Heart right ventricle (tissue), 16 donors: Measurements from ENCODE around the gene CARTPT. TPM values are rescaled to one million over a fixed set of nuclear protein-coding genes. Genes with fewer than 3 reads are reported as not detected.

Source experiments
- ATAC-seq, 8 donors: fragments of 200-7000 bp; cut with Tn5 transposase; one replicate each; pipeline ENCODE4 v1.9.1; 2020; ENCODE audit warnings: mild to moderate bottlenecking in 8 of 8, moderate library complexity in 8 of 8, moderate number of reproducible peaks in 1 of 8
- DNase-seq, 2 donors: peaks; one replicate each; pipeline ENCODE4 v3.0.0-alpha.2; 2020
- H3K27ac ChIP-seq, 10 donors: fragments of 200-600 bp; sonication (generic) in 2 of 10; one replicate each; pipeline versions ENCODE4 v1.5.0 to v1.8.0; 2020 to 2022; ENCODE audit warnings: mild to moderate bottlenecking in 3 of 10
- H3K27me3 ChIP-seq, 7 donors: fragments of 200-600 bp; one replicate each; pipeline ENCODE4 v1.8.0; 2021 to 2022; ENCODE audit warnings: mild to moderate bottlenecking in 2 of 7
- H3K36me3 ChIP-seq, 9 donors: fragments of 200-600 bp; sonication (generic) in 1 of 9; one replicate each; pipeline versions ENCODE4 v1.5.0 to v1.8.0; 2020 to 2022; ENCODE audit warnings: mild to moderate bottlenecking in 2 of 9
- H3K4me1 ChIP-seq, 9 donors: fragments of 200-600 bp; sonication (generic) in 1 of 9; one replicate each; pipeline versions ENCODE4 v1.5.0 to v1.8.0; 2020 to 2022; ENCODE audit warnings: mild to moderate bottlenecking in 4 of 9
- H3K4me3 ChIP-seq, 10 donors: fragments of 200-600 bp; sonication (generic) in 2 of 10; one replicate each; pipeline versions ENCODE4 v1.5.0 to v1.8.0; 2020 to 2022; ENCODE audit warnings: mild to moderate bottlenecking in 7 of 10, moderate library complexity in 2 of 10
- H3K9me3 ChIP-seq, 11 donors: fragments of 200-600 bp in 10 of 11; sonication (generic) in 2 of 11; one replicate each; pipeline versions ENCODE4 v1.5.0 to v1.8.0; 2013 to 2022; ENCODE audit warnings: mild to moderate bottlenecking in 2 of 11, control low read depth in 1 of 11, moderate library complexity in 1 of 11
- CTCF ChIP-seq, 9 donors: fragments of 200-600 bp; sonication (generic) in 2 of 9; IDR thresholded peaks; one replicate each; pipeline versions ENCODE4 v1.5.0 to v1.8.0; 2021 to 2022; ENCODE audit warnings: antibody characterized with exemption in 9 of 9, mild to moderate bottlenecking in 5 of 9, moderate library complexity in 1 of 9
- WGBS, 2 donors: extraction: QIAGEN DNeasy Blood & Tissue Kit; methylation state at CpG; one replicate each; pipeline ENCODE4 v1.1.7; 2013; ENCODE audit warnings: inconsistent platforms in 1 of 2; 5-methylcytosine and 5-hydroxymethylcytosine counted together
- intact Hi-C, 10 donors: fragments of 100-400 bp; cut with DNase I; formaldehyde crosslinking; loops; one replicate each; pipeline versions ENCODE4 v1.11.1 to v1.14.2; 2022
- polyA plus RNA-seq, 2 donors: library from polyadenylated mRNA; stranded (reverse); fragments of 200-250 nt; gene quantifications; one replicate each; pipeline ENCODE4 v1.2.3, GENCODE V29; 2013
- total RNA-seq, 10 donors: library from RNA; stranded (reverse); fragmentation: NEBNext Ultra II Directional in 3 of 10; extraction: Animal tissue kit (Norgen Biotek cat#: 25700) in 3 of 10; gene quantifications; one replicate each; pipeline versions ENCODE4 v1.2.1 to v1.2.4, GENCODE V29; 2021 to 2023
- donor health status: Arrhythmogenic right ventricular cardiomyopathy.
- donor health status: ischemic (EF 13 %, LVEDD 7.1; RV severe dilation, severe dysfunction).
- donor health status: healthy with polysubstance abuse.
- donor health status: DM: no; HTN: yes; CAD: no.
- donor health status: DM: no; HTN: no; CAD: no.
- donor health status: ischemic (EF 25% LVEDD 6.9; RV normal size, moderate dysfunction).
- donor health status: ischemic (EF 25% LVEDD 5.7; RV mildly dilated, moderate dysfunction).
- donor health status: healthy.
- donor health status: DM: yes; HTN: yes; CAD: no.
- donor health status: Ischemic cardiomyopathy.
- donor health status: ischemic (EF 35%, LVEDD 5.7; RV mildly dilated, moderate dysfunction).
- donor health status: nonischemic (EF 11% LVEDD 7.7; RV severe dilation, severe dysfunction).
- donor health status: DM: yes; HTN: yes; CAD: no.
- donor health status: PGD.
- donor health status: ischemic (EF 29% LVEDD 5.4; RV normal size, mild dysfunction).
- donor health status: nonischemic (EF 23%, LVEDD 6.1; RV moderate dilation, normal function).

The CARTPT gene
- total and polyA plus RNA-seq, 12 donors: not detected

- Histone ChIP-seq H3K4me3 (no peak overlapping the region), H3K9me3 (peaks cover 0 to 4% (median 0%) of the 10 kb centered on the region in 11 donors), H3K27ac (no peak overlapping the region), H3K27me3 (peaks cover 0 to 36% (median 13%) of the 10 kb centered on the region in 7 donors), H3K4me1 (no peaks in the 10 kb centered on the region), H3K36me3 (no peaks in the 10 kb centered on the region)
- DNase-seq (no peak), ATAC-seq (no peak)
- intact Hi-C loops: no loop called here
- TF ChIP-seq CTCF (IDR thresholded peaks at IDR 0.05): no peak
Measured at GRCh38 chr5:71731015-71731414, 11.9 kb downstream of the CARTPT start.

- intact Hi-C loops: no loop called here
- DNase-seq (no peak), ATAC-seq (no peak)
- Histone ChIP-seq H3K9me3 (peaks cover 0 to 4% (median 0%) of the 10 kb centered on the region in 11 donors), H3K4me1 (no peaks in the 10 kb centered on the region), H3K4me3 (no peak overlapping the region), H3K27ac (no peak overlapping the region), H3K36me3 (no peaks in the 10 kb centered on the region), H3K27me3 (peaks cover 0 to 26% (median 9%) of the 10 kb centered on the region in 7 donors)
- no peak for TF ChIP-seq CTCF (IDR thresholded peaks at IDR 0.05)
- 21 to 39% methylated on average over 1 of the region's 1 CpG for WGBS, 2 donors
Measured at GRCh38 chr5:71732011-71732410, 12.9 kb downstream of the CARTPT start.

GRCh38 chr5:71734141-71734540 lies 15.1 kb downstream of the CARTPT start:
- no peak overlapping the region for H3K4me3 ChIP-seq

GRCh38 chr5:71737931-71738539 lies 19.0 kb downstream of the CARTPT start:
- Histone ChIP-seq H3K4me3 (no peak overlapping the region), H3K9me3 (no peaks in the 10 kb centered on the region), H3K36me3 (no peaks in the 10 kb centered on the region), H3K4me1 (no peaks in the 10 kb centered on the region), H3K27me3 (peaks cover 0 to 12% (median 0%) of the 10 kb centered on the region in 7 donors), H3K27ac (no peak overlapping the region)
- ATAC-seq (no peak), DNase-seq (no peak)
- intact Hi-C loops: no loop called here
- no peak for TF ChIP-seq CTCF (IDR thresholded peaks at IDR 0.05)
- 88% methylated on average over 7 of the region's 7 CpGs for WGBS, 2 donors

More at GRCh38 chr5:71734141-71734540, 15.1 kb downstream of the CARTPT start:
- Histone ChIP-seq H3K27ac (no peak overlapping the region), H3K36me3 (no peaks in the 10 kb centered on the region), H3K4me1 (no peaks in the 10 kb centered on the region), H3K27me3 (peaks cover 0 to 17% (median 2%) of the 10 kb centered on the region in 7 donors), H3K9me3 (no peaks in the 10 kb centered on the region)
- intact Hi-C loops: no loop called here
- TF ChIP-seq CTCF (IDR thresholded peaks at IDR 0.05): no peak
- ATAC-seq (no peak), DNase-seq (no peak)
